Measurements from ENCODE around the gene ZNF664.

Gene ZNF664

DNA sequence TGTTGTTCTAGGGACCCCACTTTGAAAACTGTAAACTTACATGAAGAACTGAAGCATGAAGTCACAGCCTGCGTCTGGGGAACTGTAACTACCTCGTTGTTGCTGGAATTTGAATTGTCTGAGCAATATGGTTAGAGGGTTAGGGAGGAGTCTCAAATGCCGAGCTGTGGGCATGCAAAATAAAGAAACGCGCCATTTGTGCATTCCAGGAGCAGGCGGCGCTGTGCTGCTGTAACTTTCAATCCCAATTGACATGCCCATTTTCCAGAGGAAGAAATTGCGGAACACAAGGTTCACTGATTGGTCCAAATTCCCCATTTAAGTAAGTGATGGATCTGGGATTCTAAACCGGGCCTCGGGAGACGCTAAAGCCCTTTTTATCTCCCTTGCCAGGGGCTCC, 61.3 kb downstream of the ZNF664 start:
- no peak for DNase-seq (ENCODE audit: low spot score)

DNA sequence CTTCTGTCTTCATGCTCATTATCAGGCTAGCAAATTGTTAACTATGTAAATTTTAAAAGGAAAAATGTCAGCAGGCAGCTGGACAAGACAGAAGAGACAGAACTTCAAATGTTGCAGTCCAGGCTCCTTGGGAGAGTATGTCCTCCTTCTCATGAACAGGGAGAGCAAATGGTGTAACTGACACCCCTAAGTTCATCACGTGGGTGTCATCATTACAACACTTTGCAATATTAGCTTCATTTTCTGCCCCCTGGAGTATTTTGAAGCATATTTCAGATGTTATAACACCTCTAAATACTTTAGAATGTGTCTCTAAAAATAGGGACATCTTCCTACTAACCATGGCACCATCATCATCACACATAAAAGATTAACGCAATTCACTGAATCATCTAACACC, 62.1 kb downstream of the ZNF664 start:
- DNase-seq (ENCODE audit: low spot score), result no peak

GRCh38 chr12:124036171-124036598, 63.2 kb downstream of the ZNF664 start:
- no peak for DNase-seq (ENCODE audit: low spot score)

DNA sequence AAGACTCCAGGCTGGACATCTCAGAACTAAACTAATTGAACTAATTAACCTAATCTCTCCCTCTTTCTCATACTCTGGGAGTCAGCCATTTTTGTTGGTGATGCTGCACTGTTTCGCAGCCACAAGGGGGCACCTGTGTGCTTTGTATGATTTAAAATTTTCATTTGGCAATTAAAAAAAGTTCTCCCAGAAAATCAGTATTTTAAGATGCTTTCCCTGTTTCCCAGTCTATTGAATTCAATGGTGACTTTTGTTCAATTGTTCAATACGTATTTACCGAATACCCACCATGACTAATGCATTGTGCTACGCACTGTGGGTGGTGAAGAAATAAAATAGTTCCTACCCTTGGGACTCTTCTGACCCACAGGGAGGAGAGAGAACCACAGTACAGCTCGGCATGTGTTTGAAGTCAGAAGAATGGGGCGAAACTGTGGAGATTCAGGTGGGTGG, 63.7 kb downstream of the ZNF664 start:
- peak; percentile 60 for DNase-seq (ENCODE audit: low spot score)

- no peak for DNase-seq (ENCODE audit: low spot score)
Measured at GRCh38 chr12:124037331-124037730, 64.3 kb downstream of the ZNF664 start.

DNA sequence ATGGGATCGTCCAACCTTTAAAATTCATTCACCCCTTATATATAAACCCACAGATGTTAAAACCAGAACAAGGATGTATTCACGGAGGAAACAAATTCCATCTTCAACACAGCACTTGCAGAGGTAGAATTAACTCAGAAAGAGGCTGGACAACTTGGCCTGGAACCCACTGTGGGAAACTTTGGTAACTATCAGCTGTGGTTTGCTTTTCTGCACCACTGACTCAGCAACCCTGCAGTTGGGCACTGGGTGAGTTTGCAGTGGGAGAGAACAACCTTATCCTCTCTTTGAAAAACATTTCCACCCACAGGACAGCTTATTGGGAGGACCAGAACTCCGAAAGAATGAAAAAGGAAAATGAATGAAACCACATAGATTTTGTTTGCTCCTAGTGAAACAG, 66.3 kb downstream of the ZNF664 start:
- DNase-seq (ENCODE audit: low spot score), result no peak

- DNase-seq (ENCODE audit: low spot score), result no peak
Measured at GRCh38 chr12:124040291-124040690, 67.3 kb downstream of the ZNF664 start.

GRCh38 chr12:124040737-124041136, 67.7 kb downstream of the ZNF664 start:
- DNase-seq (ENCODE audit: low spot score), result no peak

- DNase-seq (ENCODE audit: low spot score), result no peak
Measured at GRCh38 chr12:124041907-124042306, 68.9 kb downstream of the ZNF664 start.

DNA sequence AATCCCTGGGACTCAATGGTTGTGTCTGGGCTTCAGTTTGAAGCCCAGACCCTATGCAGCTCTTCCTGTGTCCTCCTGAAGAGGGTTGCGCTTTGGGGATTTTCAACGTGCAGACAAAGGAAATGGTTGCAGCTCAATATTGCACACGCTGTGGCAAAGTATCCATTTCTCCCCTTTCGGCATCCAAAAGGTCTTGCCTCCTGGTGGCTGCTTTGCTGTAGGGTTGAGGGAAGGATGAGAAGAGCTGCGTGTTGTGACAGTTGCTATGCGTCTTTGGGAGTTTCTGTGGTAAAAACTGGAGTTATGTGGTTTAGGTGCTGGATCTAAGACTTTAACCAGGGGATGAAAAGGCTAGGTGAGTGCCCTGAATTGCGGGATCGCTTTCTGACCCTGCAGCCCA, 71.0 kb downstream of the ZNF664 start:
- DNase-seq (ENCODE audit: low spot score), result no peak

- DNase-seq (ENCODE audit: low spot score), result peak; percentile 53
Measured at GRCh38 chr12:124044809-124045321, 71.8 kb downstream of the ZNF664 start.

- DNase-seq (ENCODE audit: low spot score), result peak; percentile 92
Measured at GRCh38 chr12:124045671-124046455, 72.8 kb downstream of the ZNF664 start.

DNA sequence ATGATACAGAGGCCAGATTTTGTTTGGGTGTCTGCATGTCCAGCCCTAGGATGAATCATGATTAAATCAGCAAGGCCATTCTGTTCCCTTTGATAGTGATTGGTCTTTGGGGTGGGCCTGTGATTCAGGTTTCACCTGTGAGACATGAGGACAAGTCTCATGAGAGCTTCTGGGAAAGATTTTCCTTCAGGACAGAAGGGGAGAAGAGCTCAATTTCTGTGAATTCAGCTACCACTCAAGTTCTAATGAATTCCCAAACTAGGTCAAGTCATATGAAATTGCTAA, 73.4 kb downstream of the ZNF664 start:
- no peak for DNase-seq (ENCODE audit: low spot score)

DNA sequence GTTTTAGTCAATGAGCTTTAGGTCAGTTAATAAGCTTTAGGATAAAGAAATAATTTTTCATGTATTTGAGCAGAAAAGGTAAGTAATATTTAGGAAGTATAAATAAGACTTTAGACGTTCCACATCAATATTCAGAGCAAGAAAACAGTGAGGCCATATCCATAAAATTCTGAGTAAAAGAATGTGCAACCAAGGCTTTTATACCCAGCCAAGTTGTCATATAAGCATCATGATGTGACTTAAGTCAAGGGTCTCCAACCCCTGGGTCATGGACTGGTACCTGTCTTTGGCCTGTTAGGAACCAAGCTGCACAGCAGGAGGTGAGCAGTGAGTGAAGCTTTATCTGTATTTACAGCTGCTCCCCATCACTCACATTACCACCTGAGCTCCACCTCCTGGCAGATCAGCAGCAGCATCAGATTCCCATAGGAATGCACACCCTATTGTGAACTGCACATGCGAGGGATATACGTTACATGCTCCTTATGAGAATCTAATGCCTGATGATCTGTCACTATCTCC, 74.1 kb downstream of the ZNF664 start:
- no peak for DNase-seq (ENCODE audit: low spot score)

DNA sequence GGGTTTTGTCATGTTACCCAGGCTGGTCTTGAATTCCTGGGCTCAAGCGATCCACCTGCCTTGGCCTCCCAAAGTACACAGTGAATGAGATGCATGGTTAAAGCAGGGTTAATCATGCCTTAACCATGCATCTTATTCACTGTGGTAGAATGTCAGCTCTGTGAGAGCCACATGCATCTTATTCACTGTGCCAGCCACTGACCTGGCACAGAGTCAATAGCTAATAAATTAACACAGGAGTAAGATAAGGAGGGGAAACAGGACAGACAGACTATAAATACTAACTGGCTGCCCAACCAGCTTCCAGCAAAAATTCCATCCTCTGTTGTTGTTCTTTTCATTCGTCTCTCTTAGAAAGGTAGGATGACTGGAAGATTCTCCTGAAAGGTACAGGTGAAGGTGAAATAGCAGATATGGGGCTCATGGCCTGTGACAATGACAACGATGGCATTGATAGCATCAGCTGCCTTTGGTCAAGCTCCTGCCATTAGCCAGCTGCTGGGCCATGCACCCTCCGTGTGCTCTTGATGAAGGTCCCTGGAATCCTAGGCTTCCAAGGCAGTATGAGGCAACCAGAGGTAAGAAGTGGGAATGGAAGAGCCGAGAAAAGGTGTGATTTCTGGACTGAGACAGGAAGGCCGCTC, 76.6 kb downstream of the ZNF664 start:
- DNase-seq (ENCODE audit: low spot score), result no peak

DNA sequence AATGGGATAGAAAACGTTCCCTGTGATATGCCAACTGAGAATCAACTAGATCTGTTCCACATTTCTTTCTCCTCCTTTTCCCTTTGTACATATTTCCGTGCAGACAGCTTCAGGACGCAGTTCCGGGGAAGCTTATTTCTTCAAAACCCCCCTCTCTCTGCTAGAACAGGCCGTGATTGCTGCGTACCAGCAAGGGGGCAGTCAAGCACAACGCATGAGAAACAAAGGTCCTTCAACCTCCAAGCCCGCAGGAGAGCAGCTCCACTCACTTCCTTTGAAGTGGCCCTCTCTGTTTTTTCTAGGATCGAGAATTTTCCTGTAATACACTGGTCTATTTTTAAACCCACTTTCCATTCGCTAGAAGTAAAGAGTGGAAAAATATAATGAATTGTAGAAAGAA, 80.8 kb downstream of the ZNF664 start:
- peak; percentile 87 for DNase-seq (ENCODE audit: low spot score)

- no peak for DNase-seq (ENCODE audit: low spot score)
Measured at GRCh38 chr12:124055066-124055465, 82.1 kb downstream of the ZNF664 start.

DNA sequence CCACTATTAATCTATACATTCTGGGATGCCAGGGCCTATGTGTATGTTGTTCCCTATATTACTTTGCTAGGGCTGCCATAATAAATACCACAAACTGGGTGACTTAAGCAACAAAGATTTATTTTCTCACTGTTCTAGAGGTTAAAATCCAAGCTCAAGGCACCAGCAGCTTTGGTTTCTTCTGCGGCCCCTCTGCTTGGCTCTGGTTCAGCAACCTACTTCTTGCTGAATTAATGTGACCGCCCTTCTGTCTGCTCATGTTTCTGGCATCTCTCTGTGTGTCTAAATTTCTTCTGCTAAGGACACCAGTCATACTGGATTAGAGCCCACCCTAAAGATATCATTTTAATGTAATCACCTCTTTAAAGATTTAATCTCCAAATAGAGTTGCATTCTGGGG, 84.7 kb downstream of the ZNF664 start:
- DNase-seq (ENCODE audit: low spot score), result no peak

DNA sequence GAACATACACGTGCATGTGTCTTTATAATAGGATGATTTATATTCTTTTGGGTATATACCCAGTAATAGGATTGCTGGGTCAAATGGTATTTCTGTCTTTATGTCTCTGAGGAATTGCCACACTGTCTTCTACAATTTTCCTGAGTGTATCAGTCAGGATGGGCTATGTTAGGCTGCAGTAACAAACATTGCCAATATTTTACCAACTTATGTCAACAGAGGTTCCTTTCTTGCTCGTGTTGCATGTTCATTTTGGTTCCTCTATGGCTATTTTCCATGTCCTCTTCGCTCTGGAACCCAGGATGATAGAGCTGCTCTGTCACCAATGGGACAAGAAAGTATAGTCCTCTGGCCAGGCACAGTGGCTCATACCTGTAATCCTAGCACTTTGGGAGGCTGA, 86.7 kb downstream of the ZNF664 start:
- no peak for DNase-seq (ENCODE audit: low spot score)

All from Ammon's horn (tissue), 1 donor.